Measurements from ENCODE around the gene PCDH9.

- TF ChIP-seq POLR2AphosphoS5 (IDR thresholded peaks at IDR 0.05; ENCODE audit: low read depth, low read length) (no peak), TAF1 (IDR thresholded peaks at IDR 0.05; ENCODE audit: borderline replicate concordance, insufficient read depth, low read length) (no peak)
- TF ChIP-seq, protein P1, sequence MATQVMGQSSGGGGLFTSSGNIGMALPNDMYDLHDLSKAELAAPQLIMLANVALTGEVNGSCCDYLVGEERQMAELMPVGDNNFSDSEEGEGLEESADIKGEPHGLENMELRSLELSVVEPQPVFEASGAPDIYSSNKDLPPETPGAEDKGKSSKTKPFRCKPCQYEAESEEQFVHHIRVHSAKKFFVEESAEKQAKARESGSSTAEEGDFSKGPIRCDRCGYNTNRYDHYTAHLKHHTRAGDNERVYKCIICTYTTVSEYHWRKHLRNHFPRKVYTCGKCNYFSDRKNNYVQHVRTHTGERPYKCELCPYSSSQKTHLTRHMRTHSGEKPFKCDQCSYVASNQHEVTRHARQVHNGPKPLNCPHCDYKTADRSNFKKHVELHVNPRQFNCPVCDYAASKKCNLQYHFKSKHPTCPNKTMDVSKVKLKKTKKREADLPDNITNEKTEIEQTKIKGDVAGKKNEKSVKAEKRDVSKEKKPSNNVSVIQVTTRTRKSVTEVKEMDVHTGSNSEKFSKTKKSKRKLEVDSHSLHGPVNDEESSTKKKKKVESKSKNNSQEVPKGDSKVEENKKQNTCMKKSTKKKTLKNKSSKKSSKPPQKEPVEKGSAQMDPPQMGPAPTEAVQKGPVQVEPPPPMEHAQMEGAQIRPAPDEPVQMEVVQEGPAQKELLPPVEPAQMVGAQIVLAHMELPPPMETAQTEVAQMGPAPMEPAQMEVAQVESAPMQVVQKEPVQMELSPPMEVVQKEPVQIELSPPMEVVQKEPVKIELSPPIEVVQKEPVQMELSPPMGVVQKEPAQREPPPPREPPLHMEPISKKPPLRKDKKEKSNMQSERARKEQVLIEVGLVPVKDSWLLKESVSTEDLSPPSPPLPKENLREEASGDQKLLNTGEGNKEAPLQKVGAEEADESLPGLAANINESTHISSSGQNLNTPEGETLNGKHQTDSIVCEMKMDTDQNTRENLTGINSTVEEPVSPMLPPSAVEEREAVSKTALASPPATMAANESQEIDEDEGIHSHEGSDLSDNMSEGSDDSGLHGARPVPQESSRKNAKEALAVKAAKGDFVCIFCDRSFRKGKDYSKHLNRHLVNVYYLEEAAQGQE (IDR thresholded peaks at IDR 0.05; ENCODE audit: insufficient read depth in 1 of 2, low read depth in 2 of 2, low read length in 2 of 2) = no peak
Observed at GRCh38 chr13:67099494-67099893, 130.6 kb downstream of the PCDH9 start.
